B cell (primary cell): ENCODE results near the gene STK17B. TPM values are rescaled to one million over a fixed set of nuclear protein-coding genes. Genes with fewer than 3 reads are reported as not detected.

Experiments
- ATAC-seq: fragments of 200-7000 bp; cut with Tn5 transposase; one replicate; pipeline ENCODE4 v1.10.0; 2021; ENCODE audit warnings: low read depth, mild to moderate bottlenecking, moderate number of reproducible peaks, moderate library complexity
- CTCF ChIA-PET: fragments of 350-600 bp; sonication (Branson Sonifier 250); formaldehyde crosslinking; loops from one replicate; lab custom pipeline; 2021; ENCODE audit warnings: antibody characterized with exemption, inconsistent platforms; lab: Charles Lee
- POLR2A ChIA-PET: fragments of 350-600 bp; sonication (Branson Sonifier 250); formaldehyde crosslinking; loops from one replicate; lab custom pipeline; 2021; ENCODE audit warnings: antibody characterized with exemption; lab: Charles Lee
- DNase-seq: peaks from one replicate; pipeline ENCODE4 v3.0.0; 2013
- H2AFZ ChIP-seq: 2 replicates; pipeline ENCODE4 v1.6.1; 2012; ENCODE audit warnings: mild to moderate bottlenecking, low read depth, low read length; ENCODE audit not compliant: insufficient read depth, poor library complexity, severe bottlenecking
- H3K27ac ChIP-seq, 2 donors: 1 replicate in 1 of 2; 2 replicates in 1 of 2; pipeline ENCODE4 v1.5.1; 2012 to 2013; ENCODE audit warnings: low read length in 2 of 2, mild to moderate bottlenecking in 2 of 2, moderate library complexity in 1 of 2
- H3K27me3 ChIP-seq, 4 experiments: fragments of 200-600 bp in 1 of 4; sonication (generic) in 1 of 4; replicated peaks in 1 of 4; 1 replicate in 2 of 4; 2 replicates in 2 of 4; pipeline versions ENCODE4 v1.6.1 to v1.7.0; 2013 to 2016; ENCODE audit warnings: low read length in 3 of 4, mild to moderate bottlenecking in 2 of 4, mixed read lengths in 1 of 4, moderate library complexity in 1 of 4; ENCODE audit not compliant: insufficient read depth in 4 of 4, control insufficient read depth in 3 of 4; ENCODE audit errors: control extremely low read depth in 1 of 4
- H3K36me3 ChIP-seq, 2 experiments: replicated peaks in 1 of 2; 1 replicate in 1 of 2; 2 replicates in 1 of 2; pipeline versions ENCODE4 v1.6.1 to v1.7.1; 2013; ENCODE audit warnings: low read length in 1 of 2; ENCODE audit not compliant: insufficient read depth in 2 of 2, control insufficient read depth in 1 of 2; ENCODE audit errors: control extremely low read depth in 1 of 2, extremely low read depth in 1 of 2
- H3K4me1 ChIP-seq, 2 donors: fragments of 200-600 bp in 1 of 2; sonication (generic) in 1 of 2; 1 replicate in 1 of 2; 2 replicates in 1 of 2; pipeline versions ENCODE4 v1.5.1 to v1.6.1; 2013 to 2017; ENCODE audit warnings: low read length in 2 of 2; ENCODE audit not compliant: control insufficient read depth in 2 of 2, insufficient read depth in 2 of 2
- H3K4me2 ChIP-seq: replicated peaks from 2 replicates; pipeline ENCODE3; 2012; ENCODE audit warnings: mild to moderate bottlenecking, low read depth, low read length; ENCODE audit not compliant: poor library complexity, severe bottlenecking
- H3K4me3 ChIP-seq, 5 experiments: fragments of 200-600 bp in 1 of 5; sonication (generic) in 1 of 5; 1 replicate in 3 of 5; 2 replicates in 2 of 5; pipeline versions ENCODE4 v1.5.1 to v1.7.0; 2011 to 2016; ENCODE audit warnings: low read length in 4 of 5, mild to moderate bottlenecking in 4 of 5, low read depth in 2 of 5, control low read depth in 1 of 5, moderate library complexity in 1 of 5; ENCODE audit not compliant: insufficient read depth in 1 of 5; ENCODE audit errors: control extremely low read depth in 1 of 5, extremely low read depth in 1 of 5
- H3K79me2 ChIP-seq: fragments of 200-600 bp; sonication (generic); one replicate; pipeline ENCODE4 v1.6.0; 2016; ENCODE audit warnings: low read length; ENCODE audit not compliant: control insufficient read depth, insufficient read depth
- H3K9ac ChIP-seq: fragments of 200-600 bp; sonication (generic); 2 replicates; pipeline ENCODE4 v1.6.1; 2017; ENCODE audit warnings: mild to moderate bottlenecking, low read length, moderate library complexity
- H3K9me3 ChIP-seq, 3 donors: one replicate each; pipeline versions ENCODE4 v1.6.1 to v1.7.1; 2013; ENCODE audit warnings: low read length in 2 of 3; ENCODE audit not compliant: control insufficient read depth in 2 of 3, insufficient read depth in 1 of 3; ENCODE audit errors: control extremely low read depth in 1 of 3
- H4K20me1 ChIP-seq: 2 replicates; pipeline ENCODE4 v1.6.0; 2012; ENCODE audit warnings: mild to moderate bottlenecking, low read length; ENCODE audit not compliant: insufficient read depth, control insufficient read depth, poor library complexity, severe bottlenecking
- H3K27ac Mint-ChIP-seq: one replicate; pipeline ENCODE4 v1.8.0; 2021; ENCODE audit warnings: mixed read lengths
- H3K27me3 Mint-ChIP-seq: one replicate; pipeline ENCODE4 v1.8.0; 2021; ENCODE audit warnings: mixed read lengths
- H3K4me1 Mint-ChIP-seq: one replicate; pipeline ENCODE4 v1.8.0; 2021; ENCODE audit warnings: mixed read lengths
- H3K4me3 Mint-ChIP-seq: one replicate; pipeline ENCODE4 v1.8.0; 2021; ENCODE audit warnings: mixed read lengths
- H3K9me3 Mint-ChIP-seq: one replicate; pipeline ENCODE4 v1.8.0; 2022; ENCODE audit warnings: mixed read lengths; ENCODE audit not compliant: insufficient read depth
- EZH2 ChIP-seq: IDR thresholded peaks from 2 replicates; pipeline ENCODE4 v1.6.1; 2012; ENCODE audit warnings: borderline replicate concordance, low read depth, mild to moderate bottlenecking, moderate library complexity, low read length; ENCODE audit not compliant: insufficient read depth, poor library complexity, severe bottlenecking
- WGBS: methylation state at CpG from one replicate; pipeline ENCODE4 v1.1.5; 2013; ENCODE audit warnings: missing lambda C conversion rate; ENCODE audit not compliant: insufficient coverage; 5-methylcytosine and 5-hydroxymethylcytosine counted together
- intact Hi-C: fragments of 100-400 bp; cut with micrococcal nuclease; formaldehyde crosslinking; loops from one replicate; pipeline ENCODE4 v1.10.0; 2022
- polyA plus RNA-seq: library from polyadenylated mRNA; depleted of rRNA; stranded (reverse); fragments of >200 nt; gene quantifications from 2 replicates; pipeline ENCODE4 v1.2.3, GENCODE V29; 2012
- total RNA-seq, 2 donors: library from RNA; stranded (reverse); fragments of 120-200 nt in 1 of 2; gene quantifications; 1 replicate in 1 of 2; 2 replicates in 1 of 2; pipeline versions ENCODE4 v1.2.3 to v1.2.4, GENCODE V29; 2013 to 2022
- TF ChIP-seq, protein P1 (sequence below): fragments of 200-600 bp; IDR thresholded peaks from one replicate; pipeline ENCODE4 v1.8.0; 2022; ENCODE audit warnings: antibody characterized with exemption, mild to moderate bottlenecking

The STK17B gene
- total and polyA plus RNA-seq, 2 donors (not counting 1 experiment from before 2014, with no cell fraction given): 120 to 249 TPM

DNA sequence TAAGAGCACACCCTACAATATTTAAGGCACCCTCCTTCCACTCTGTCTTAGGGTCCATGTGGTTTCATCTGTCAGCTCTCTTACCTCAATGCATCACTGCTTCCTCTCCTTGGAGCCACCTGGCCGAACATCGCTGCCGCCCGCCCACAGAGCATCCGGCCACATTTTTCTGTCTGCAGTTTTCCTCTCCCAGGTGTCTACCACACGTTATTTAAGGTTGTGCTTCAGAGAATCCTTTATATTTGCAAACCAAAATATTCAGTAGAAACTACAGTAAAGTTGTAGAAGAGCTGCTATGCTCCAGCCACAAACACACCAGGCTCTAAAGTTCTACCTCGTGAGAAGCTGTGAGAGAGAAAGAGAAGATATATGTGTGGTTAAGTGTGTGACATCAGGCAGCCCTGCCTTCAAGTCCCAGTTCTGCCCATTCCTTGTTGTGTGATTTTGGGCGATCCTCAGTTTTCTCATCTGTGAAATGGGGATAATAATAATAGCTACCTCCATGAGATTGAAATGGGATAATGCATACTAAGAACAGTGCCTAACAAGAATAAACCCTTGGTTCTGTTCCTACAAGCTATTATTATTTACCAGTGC, 4.9 kb upstream of the STK17B start:
- H3K4me1 Mint-ChIP-seq: peaks cover 83% of the 10 kb centered on the region
- POLR2A ChIA-PET: interaction anchor here (0.6 to 2.6 kb wide), 20 partner anchors 9 to 100 kb away, joined by 3 to 17 read pairs (median 5); no protein-coding TSS in a partner anchor
- Histone ChIP-seq H3K4me3 (peak overlapping the region in 4 of 5 experiments; percentile 41 to 65 (median 50)), H3K27me3 (no peaks in the 10 kb centered on the region), H3K4me1 (peaks cover 81 to 83% of the 10 kb centered on the region in 2 donors), H3K27ac (peak overlapping the region; percentile 73 to 93), H3K36me3 (peaks cover 0 to 2% of the 10 kb centered on the region in 2 experiments), H3K79me2 (peaks cover 54% of the 10 kb centered on the region), H2AFZ (no peak overlapping the region), H3K9ac (peak overlapping the region; percentile 57), H3K4me2 (peak overlapping the region; percentile 82), H4K20me1 (peaks cover 1% of the 10 kb centered on the region), H3K9me3 (no peaks in the 10 kb centered on the region)
- H3K9me3 Mint-ChIP-seq: no peaks in the 10 kb centered on the region
- peak overlapping the region; percentile 70 for H3K4me3 Mint-ChIP-seq
- 0% methylated on average over 4 of the region's 8 CpGs for WGBS
- CTCF ChIA-PET: interaction anchor here (0.6 to 3.9 kb wide), 25 partner anchors 9 to 161 kb away, joined by 3 to 37 read pairs (median 5); no protein-coding TSS in a partner anchor
- peak; percentile 97 for DNase-seq
- H3K27me3 Mint-ChIP-seq: no peaks in the 10 kb centered on the region
- ATAC-seq: peak; percentile 54
- H3K27ac Mint-ChIP-seq: peak overlapping the region; percentile 90
- TF ChIP-seq, protein P1, sequence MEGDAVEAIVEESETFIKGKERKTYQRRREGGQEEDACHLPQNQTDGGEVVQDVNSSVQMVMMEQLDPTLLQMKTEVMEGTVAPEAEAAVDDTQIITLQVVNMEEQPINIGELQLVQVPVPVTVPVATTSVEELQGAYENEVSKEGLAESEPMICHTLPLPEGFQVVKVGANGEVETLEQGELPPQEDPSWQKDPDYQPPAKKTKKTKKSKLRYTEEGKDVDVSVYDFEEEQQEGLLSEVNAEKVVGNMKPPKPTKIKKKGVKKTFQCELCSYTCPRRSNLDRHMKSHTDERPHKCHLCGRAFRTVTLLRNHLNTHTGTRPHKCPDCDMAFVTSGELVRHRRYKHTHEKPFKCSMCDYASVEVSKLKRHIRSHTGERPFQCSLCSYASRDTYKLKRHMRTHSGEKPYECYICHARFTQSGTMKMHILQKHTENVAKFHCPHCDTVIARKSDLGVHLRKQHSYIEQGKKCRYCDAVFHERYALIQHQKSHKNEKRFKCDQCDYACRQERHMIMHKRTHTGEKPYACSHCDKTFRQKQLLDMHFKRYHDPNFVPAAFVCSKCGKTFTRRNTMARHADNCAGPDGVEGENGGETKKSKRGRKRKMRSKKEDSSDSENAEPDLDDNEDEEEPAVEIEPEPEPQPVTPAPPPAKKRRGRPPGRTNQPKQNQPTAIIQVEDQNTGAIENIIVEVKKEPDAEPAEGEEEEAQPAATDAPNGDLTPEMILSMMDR: no peak
- no peak for TF ChIP-seq EZH2
- intact Hi-C loops: loop anchor here (1.0 to 10.0 kb wide), 7 partner anchors 15 to 1339 kb away; partner anchors contain the start of genes DNAH7 and MOB4

DNA sequence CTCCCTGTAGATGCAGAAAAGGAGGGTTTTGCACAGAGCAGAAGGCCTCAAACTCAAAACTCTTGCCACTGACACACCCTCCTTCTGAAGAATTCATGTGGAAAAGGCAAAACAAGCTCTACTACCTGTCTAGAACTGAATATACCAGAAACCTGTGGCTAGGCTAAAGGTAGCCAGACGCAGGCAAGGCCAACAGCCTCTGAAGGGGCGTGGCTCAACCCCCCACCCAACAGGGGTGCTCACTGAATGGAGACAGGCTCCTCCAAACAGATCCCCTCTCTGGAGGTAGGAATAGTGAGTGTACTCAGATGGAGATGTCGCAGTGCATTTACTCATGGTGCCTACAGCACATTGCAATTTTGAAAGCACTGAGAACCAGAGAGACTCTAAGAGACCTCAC, 3.0 kb upstream of the STK17B start:
- H3K27me3 Mint-ChIP-seq: no peaks in the 10 kb centered on the region
- Histone ChIP-seq H3K4me2 (peak overlapping the region; percentile 82), H3K27me3 (no peaks in the 10 kb centered on the region), H3K4me3 (peak overlapping the region in 4 of 5 experiments; percentile 15 to 65 (median 30)), H3K9ac (peak overlapping the region; percentile 38), H3K79me2 (peaks cover 58% of the 10 kb centered on the region), H3K36me3 (peaks cover 0 to 2% of the 10 kb centered on the region in 2 experiments), H4K20me1 (peaks cover 19% of the 10 kb centered on the region), H2AFZ (peak overlapping the region; percentile 29), H3K27ac (peak overlapping the region; percentile 73 to 93), H3K9me3 (no peaks in the 10 kb centered on the region), H3K4me1 (peaks cover 67 to 72% of the 10 kb centered on the region in 2 donors)
- peak; percentile 36 for DNase-seq
- ChIA-PET CTCF (interaction anchor here (1.0 to 3.9 kb wide), 4 partner anchors 9 to 102 kb away, joined by 3 to 14 read pairs (median 6); no protein-coding TSS in a partner anchor), POLR2A (interaction anchor here (1.1 kb wide), 1 partner anchor 37 kb away, joined by 3 read pairs; no protein-coding TSS in a partner anchor)
- H3K4me3 Mint-ChIP-seq: peak overlapping the region; percentile 72
- no peak for ATAC-seq
- H3K9me3 Mint-ChIP-seq: no peaks in the 10 kb centered on the region
- TF ChIP-seq, protein P1: no peak
- TF ChIP-seq EZH2: no peak
- peaks cover 69% of the 10 kb centered on the region for H3K4me1 Mint-ChIP-seq
- no CpG with 5 or more reads among the region's 3 CpGs for WGBS
- intact Hi-C loops: loop anchor here (5.0 to 10.0 kb wide), 2 partner anchors 37 to 1340 kb away; partner anchors contain the start of gene MOB4
- peak overlapping the region; percentile 87 for H3K27ac Mint-ChIP-seq
